ENCODE measurements around the gene CENPP. TPM values are rescaled to one million over a fixed set of nuclear protein-coding genes. Genes with fewer than 3 reads are reported as not detected.

Gene CENPP
- polyA plus RNA-seq, 4 donors, result 0.22 to 3.5 (median 2.0) TPM

GRCh38 chr9:92647671-92648473, 322.1 kb downstream of the CENPP start:
- DNase-seq (no peak), FAIRE-seq (no peak)
- H3K36me3 ChIP-seq (ENCODE audit: control insufficient read depth in 3 of 3, insufficient read depth in 2 of 3, low read depth in 1 of 3, low read length in 3 of 3), result peaks cover 18 to 56% (median 24%) of the 10 kb centered on the region in 3 donors

GRCh38 chr9:92648474-92648971, 322.8 kb downstream of the CENPP start:
- no peak for FAIRE-seq
- H3K27ac ChIP-seq (ENCODE audit: low read depth in 1 of 3, low read length in 2 of 3), result no peak overlapping the region
- no peaks in the 10 kb centered on the region for H3K4me1 ChIP-seq (ENCODE audit: control insufficient read depth in 3 of 3, insufficient read depth in 2 of 3, low read depth in 1 of 3, low read length in 2 of 3)
- H3K9me3 ChIP-seq (ENCODE audit: control insufficient read depth in 2 of 2, insufficient read depth in 1 of 2, low read depth in 1 of 2, low read length in 1 of 2), result no peaks in the 10 kb centered on the region
- no peak for DNase-seq
- peaks cover 16 to 61% (median 24%) of the 10 kb centered on the region in 3 donors for H3K36me3 ChIP-seq (ENCODE audit: control insufficient read depth in 3 of 3, insufficient read depth in 2 of 3, low read depth in 1 of 3, low read length in 3 of 3)
- no peak overlapping the region for H3K4me3 ChIP-seq (ENCODE audit: low read depth in 1 of 3, low read length in 3 of 3)
- 86 to 91% (median 89%) methylated on average over 6 of the region's 6 CpGs for WGBS, 3 donors
- no peaks in the 10 kb centered on the region for H3K27me3 ChIP-seq (ENCODE audit: control insufficient read depth in 3 of 3, insufficient read depth in 3 of 3, low read length in 3 of 3)

More at GRCh38 chr9:92647671-92648473, 322.1 kb downstream of the CENPP start:
- 94 to 99% (median 96%) methylated on average over 11 of the region's 11 CpGs for WGBS, 3 donors
- Histone ChIP-seq H3K9me3 (ENCODE audit: control insufficient read depth in 2 of 2, insufficient read depth in 1 of 2, low read depth in 1 of 2, low read length in 1 of 2) (no peaks in the 10 kb centered on the region), H3K27ac (ENCODE audit: low read depth in 1 of 3, low read length in 2 of 3) (no peak overlapping the region), H3K4me1 (ENCODE audit: control insufficient read depth in 3 of 3, insufficient read depth in 2 of 3, low read depth in 1 of 3, low read length in 2 of 3) (no peaks in the 10 kb centered on the region), H3K4me3 (ENCODE audit: low read depth in 1 of 3, low read length in 3 of 3) (no peak overlapping the region), H3K27me3 (ENCODE audit: control insufficient read depth in 3 of 3, insufficient read depth in 3 of 3, low read length in 3 of 3) (no peaks in the 10 kb centered on the region)

- no peaks in the 10 kb centered on the region for H3K9me3 ChIP-seq (ENCODE audit: control insufficient read depth in 2 of 2, insufficient read depth in 1 of 2, low read depth in 1 of 2, low read length in 1 of 2)
- WGBS, 3 donors, result 96 to 97% (median 97%) methylated on average over 5 of the region's 5 CpGs
- no peak for DNase-seq
- H3K36me3 ChIP-seq (ENCODE audit: control insufficient read depth in 3 of 3, insufficient read depth in 2 of 3, low read depth in 1 of 3, low read length in 3 of 3), result peaks cover 16 to 64% (median 21%) of the 10 kb centered on the region in 3 donors
- H3K27me3 ChIP-seq (ENCODE audit: control insufficient read depth in 3 of 3, insufficient read depth in 3 of 3, low read length in 3 of 3), result no peaks in the 10 kb centered on the region
- no peak overlapping the region for H3K27ac ChIP-seq (ENCODE audit: low read depth in 1 of 3, low read length in 2 of 3)
- FAIRE-seq, result no peak
- H3K4me1 ChIP-seq (ENCODE audit: control insufficient read depth in 3 of 3, insufficient read depth in 2 of 3, low read depth in 1 of 3, low read length in 2 of 3), result no peaks in the 10 kb centered on the region
- no peak overlapping the region for H3K4me3 ChIP-seq (ENCODE audit: low read depth in 1 of 3, low read length in 3 of 3)
Observed at GRCh38 chr9:92649007-92649406, 323.3 kb downstream of the CENPP start.

GRCh38 chr9:92650296-92650695, 324.5 kb downstream of the CENPP start:
- 97 to 99% (median 98%) methylated on average over 6 of the region's 6 CpGs for WGBS, 3 donors
- no peaks in the 10 kb centered on the region for H3K27me3 ChIP-seq (ENCODE audit: control insufficient read depth in 3 of 3, insufficient read depth in 3 of 3, low read length in 3 of 3)
- FAIRE-seq, result no peak
- H3K4me3 ChIP-seq (ENCODE audit: low read depth in 1 of 3, low read length in 3 of 3), result no peak overlapping the region
- no peak overlapping the region for H3K27ac ChIP-seq (ENCODE audit: low read depth in 1 of 3, low read length in 2 of 3)
- peaks cover 13 to 69% (median 19%) of the 10 kb centered on the region in 3 donors for H3K36me3 ChIP-seq (ENCODE audit: control insufficient read depth in 3 of 3, insufficient read depth in 2 of 3, low read depth in 1 of 3, low read length in 3 of 3)
- H3K9me3 ChIP-seq (ENCODE audit: control insufficient read depth in 2 of 2, insufficient read depth in 1 of 2, low read depth in 1 of 2, low read length in 1 of 2), result no peaks in the 10 kb centered on the region
- DNase-seq, result no peak
- H3K4me1 ChIP-seq (ENCODE audit: control insufficient read depth in 3 of 3, insufficient read depth in 2 of 3, low read depth in 1 of 3, low read length in 2 of 3), result no peaks in the 10 kb centered on the region

- Histone ChIP-seq H3K9me3 (ENCODE audit: control insufficient read depth in 2 of 2, insufficient read depth in 1 of 2, low read depth in 1 of 2, low read length in 1 of 2) (no peaks in the 10 kb centered on the region), H3K27me3 (ENCODE audit: control insufficient read depth in 3 of 3, insufficient read depth in 3 of 3, low read length in 3 of 3) (no peaks in the 10 kb centered on the region), H3K36me3 (ENCODE audit: control insufficient read depth in 3 of 3, insufficient read depth in 2 of 3, low read depth in 1 of 3, low read length in 3 of 3) (peaks cover 9 to 75% (median 14%) of the 10 kb centered on the region in 3 donors), H3K4me3 (ENCODE audit: low read depth in 1 of 3, low read length in 3 of 3) (no peak overlapping the region), H3K4me1 (ENCODE audit: control insufficient read depth in 3 of 3, insufficient read depth in 2 of 3, low read depth in 1 of 3, low read length in 2 of 3) (peaks cover 0 to 3% (median 2%) of the 10 kb centered on the region in 3 donors), H3K27ac (ENCODE audit: low read depth in 1 of 3, low read length in 2 of 3) (no peak overlapping the region)
- FAIRE-seq (no peak), DNase-seq (no peak)
- WGBS, 3 donors, result 80 to 88% (median 87%) methylated on average over 10 of the region's 10 CpGs
Observed at GRCh38 chr9:92650839-92651621, 325.3 kb downstream of the CENPP start.

- FAIRE-seq, result no peak
- H3K36me3 ChIP-seq (ENCODE audit: control insufficient read depth in 3 of 3, insufficient read depth in 2 of 3, low read depth in 1 of 3, low read length in 3 of 3), result peaks cover 7 to 80% (median 13%) of the 10 kb centered on the region in 3 donors
Observed at GRCh38 chr9:92652461-92652860, 326.7 kb downstream of the CENPP start.

GRCh38 chr9:92654481-92655301, 328.9 kb downstream of the CENPP start:
- Histone ChIP-seq H3K4me1 (ENCODE audit: control insufficient read depth in 3 of 3, insufficient read depth in 2 of 3, low read depth in 1 of 3, low read length in 2 of 3) (peaks cover 0 to 3% (median 2%) of the 10 kb centered on the region in 3 donors), H3K4me3 (ENCODE audit: low read depth in 1 of 3, low read length in 3 of 3) (no peak overlapping the region), H3K9me3 (ENCODE audit: control insufficient read depth in 2 of 2, insufficient read depth in 1 of 2, low read depth in 1 of 2, low read length in 1 of 2) (no peaks in the 10 kb centered on the region), H3K27me3 (ENCODE audit: control insufficient read depth in 3 of 3, insufficient read depth in 3 of 3, low read length in 3 of 3) (no peaks in the 10 kb centered on the region), H3K27ac (ENCODE audit: low read depth in 1 of 3, low read length in 2 of 3) (no peak overlapping the region), H3K36me3 (ENCODE audit: control insufficient read depth in 3 of 3, insufficient read depth in 2 of 3, low read depth in 1 of 3, low read length in 3 of 3) (peaks cover 4 to 70% (median 8%) of the 10 kb centered on the region in 3 donors)
- no peak for FAIRE-seq
- WGBS, 3 donors, result 82 to 89% (median 84%) methylated on average over 18 to 19 of the region's 19 CpGs
- DNase-seq, result no peak

More at GRCh38 chr9:92652461-92652860, 326.7 kb downstream of the CENPP start:
- Histone ChIP-seq H3K27me3 (ENCODE audit: control insufficient read depth in 3 of 3, insufficient read depth in 3 of 3, low read length in 3 of 3) (no peaks in the 10 kb centered on the region), H3K4me1 (ENCODE audit: control insufficient read depth in 3 of 3, insufficient read depth in 2 of 3, low read depth in 1 of 3, low read length in 2 of 3) (peaks cover 0 to 3% (median 2%) of the 10 kb centered on the region in 3 donors), H3K9me3 (ENCODE audit: control insufficient read depth in 2 of 2, insufficient read depth in 1 of 2, low read depth in 1 of 2, low read length in 1 of 2) (no peaks in the 10 kb centered on the region), H3K4me3 (ENCODE audit: low read depth in 1 of 3, low read length in 3 of 3) (no peak overlapping the region), H3K27ac (ENCODE audit: low read depth in 1 of 3, low read length in 2 of 3) (no peak overlapping the region)
- DNase-seq, result no peak
- 78 to 92% (median 79%) methylated on average over 1 of the region's 1 CpG for WGBS, 3 donors

- Histone ChIP-seq H3K9me3 (ENCODE audit: control insufficient read depth in 2 of 2, insufficient read depth in 1 of 2, low read depth in 1 of 2, low read length in 1 of 2) (no peaks in the 10 kb centered on the region), H3K36me3 (ENCODE audit: control insufficient read depth in 3 of 3, insufficient read depth in 2 of 3, low read depth in 1 of 3, low read length in 3 of 3) (peaks cover 3 to 70% (median 8%) of the 10 kb centered on the region in 3 donors), H3K27ac (ENCODE audit: low read depth in 1 of 3, low read length in 2 of 3) (no peak overlapping the region), H3K4me3 (ENCODE audit: low read depth in 1 of 3, low read length in 3 of 3) (no peak overlapping the region), H3K4me1 (ENCODE audit: control insufficient read depth in 3 of 3, insufficient read depth in 2 of 3, low read depth in 1 of 3, low read length in 2 of 3) (peaks cover 0 to 3% (median 2%) of the 10 kb centered on the region in 3 donors), H3K27me3 (ENCODE audit: control insufficient read depth in 3 of 3, insufficient read depth in 3 of 3, low read length in 3 of 3) (no peaks in the 10 kb centered on the region)
- WGBS, 3 donors, result 92 to 97% (median 92%) methylated on average over 7 of the region's 7 CpGs
- DNase-seq (no peak), FAIRE-seq (no peak)
Observed at GRCh38 chr9:92655366-92655765, 329.6 kb downstream of the CENPP start.

Measured in small intestine (tissue), 7 donors.